SH-SY5Y (cell line): ENCODE measurements around the gene GAS6.

Experiments used
- GATA2 ChIP-seq: IDR thresholded peaks from 2 replicates; pipeline ENCODE4 v1.6.1; 2011; ENCODE audit warnings: mild to moderate bottlenecking, low read depth, low read length
- GATA3 ChIP-seq: IDR thresholded peaks from 2 replicates; pipeline ENCODE4 v1.6.1; 2011; ENCODE audit warnings: low read depth, mild to moderate bottlenecking, low read length, moderate library complexity

DNA sequence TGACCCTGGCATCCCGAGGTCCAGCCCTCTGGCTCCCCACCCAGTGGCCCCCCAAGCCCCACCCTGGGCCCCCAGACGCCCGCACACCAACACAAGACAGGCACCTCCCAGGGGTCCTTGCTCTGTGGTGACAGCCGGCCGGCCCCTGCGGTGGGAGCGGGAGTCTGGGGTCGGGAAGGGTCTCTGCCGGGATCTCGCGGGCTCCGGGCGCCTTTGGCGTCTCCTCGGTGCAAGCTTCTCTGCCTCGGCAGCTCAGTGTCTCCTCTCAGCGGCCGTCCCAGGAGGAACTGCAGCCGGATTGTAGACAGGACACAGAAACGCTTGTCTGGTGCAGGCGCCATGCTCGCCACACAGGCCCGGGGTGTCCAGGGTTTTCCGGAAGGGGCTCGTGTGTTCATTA is 61.1 kb downstream of the GAS6 start:
- TF ChIP-seq GATA2, result no peak
- no peak for TF ChIP-seq GATA3
